ENCODE data around the gene PRADC1. TPM values are rescaled to one million over a fixed set of nuclear protein-coding genes. Genes with fewer than 3 reads are reported as not detected.

The PRADC1 gene
- total and polyA plus RNA-seq, 2 donors (not counting 1 experiment from before 2014, with no cell fraction given), result 2.3 to 4.6 TPM

- no peaks in the 10 kb centered on the region for H3K4me1 ChIP-seq (ENCODE audit: control insufficient read depth in 2 of 2, insufficient read depth in 2 of 2, low read length in 2 of 2)
- ChIA-PET CTCF (interaction anchor here (1.7 kb wide), 1 partner anchor 21 kb away, joined by 8 read pairs; no protein-coding TSS in a partner anchor), POLR2A (no interaction called here)
- ATAC-seq (ENCODE audit: low read depth) (peak; percentile 85), DNase-seq (peak; percentile 74)
- H3K27me3 ChIP-seq (replicated peaks in 1 of 4; ENCODE audit: control extremely low read depth in 1 of 4, control insufficient read depth in 3 of 4, insufficient read depth in 4 of 4, low read length in 3 of 4), result no peaks in the 10 kb centered on the region
- WGBS (ENCODE audit: insufficient coverage), result 56% methylated on average over 106 of the region's 113 CpGs
- Mint-ChIP-seq H3K27me3 (no peaks in the 10 kb centered on the region), H3K4me1 (peaks cover 18% of the 10 kb centered on the region), H3K9me3 (ENCODE audit: insufficient read depth) (no peaks in the 10 kb centered on the region), H3K4me3 (peak overlapping the region; percentile 49), H3K27ac (no peak overlapping the region)
- TF ChIP-seq CTCF (IDR thresholded peaks at IDR 0.05), result peak; percentile 21
- TF ChIP-seq EZH2 (IDR thresholded peaks at IDR 0.05; ENCODE audit: borderline replicate concordance, insufficient read depth, low read depth, low read length, poor library complexity, severe bottlenecking), result no peak
- peak overlapping the region; percentile 23 for H3K9ac ChIP-seq (ENCODE audit: low read length)
- peak overlapping the region; percentile 63 for H3K4me2 ChIP-seq (replicated peaks; ENCODE audit: low read depth, low read length, poor library complexity, severe bottlenecking)
- peaks cover 0 to 3% (median 0%) of the 10 kb centered on the region in 3 donors for H3K9me3 ChIP-seq (ENCODE audit: control extremely low read depth in 1 of 3, control insufficient read depth in 2 of 3, insufficient read depth in 1 of 3, low read length in 2 of 3)
- intact Hi-C loops (cut with micrococcal nuclease), result loop anchor here (1.0 to 2.0 kb wide), 2 partner anchors 16 to 36 kb away; partner anchors contain the start of genes FBXO41 and PRADC1
- H3K79me2 ChIP-seq (ENCODE audit: control insufficient read depth, insufficient read depth, low read length), result peaks cover 24% of the 10 kb centered on the region
- H3K27ac ChIP-seq (ENCODE audit: low read length in 2 of 2), result no peak overlapping the region
- H3K4me3 ChIP-seq (ENCODE audit: control extremely low read depth in 1 of 5, extremely low read depth in 1 of 5, insufficient read depth in 1 of 5, low read depth in 2 of 5, low read length in 4 of 5), result peak overlapping the region in 2 of 5 experiments; percentile 19 to 33
- H4K20me1 ChIP-seq (ENCODE audit: control insufficient read depth, insufficient read depth, low read length, poor library complexity, severe bottlenecking), result peaks cover 30% of the 10 kb centered on the region
- H3K36me3 ChIP-seq (replicated peaks in 1 of 2; ENCODE audit: control extremely low read depth in 1 of 2, control insufficient read depth in 1 of 2, extremely low read depth in 1 of 2, insufficient read depth in 2 of 2, low read length in 1 of 2), result peaks cover 0 to 4% of the 10 kb centered on the region in 2 experiments
- peak overlapping the region; percentile 28 for H2AFZ ChIP-seq (ENCODE audit: insufficient read depth, low read depth, low read length, poor library complexity, severe bottlenecking)
Measured at GRCh38 chr2:73268830-73269685, 36.0 kb upstream of the PRADC1 start.

All from B cell (primary cell).